CD4-positive, alpha-beta T cell treated with Interleukin-12 subunit alpha and Interleukin-12 subunit beta, for 1 hour (primary cell): ENCODE data around the gene CHN1.
A peak's percentile ranks its signal among the peaks of the same experiment; 100 is the strongest.

Source experiments
- DNase-seq: peaks from one replicate; pipeline ENCODE4 v3.0.0-alpha.2; 2020

The CHN1 gene, protein sequence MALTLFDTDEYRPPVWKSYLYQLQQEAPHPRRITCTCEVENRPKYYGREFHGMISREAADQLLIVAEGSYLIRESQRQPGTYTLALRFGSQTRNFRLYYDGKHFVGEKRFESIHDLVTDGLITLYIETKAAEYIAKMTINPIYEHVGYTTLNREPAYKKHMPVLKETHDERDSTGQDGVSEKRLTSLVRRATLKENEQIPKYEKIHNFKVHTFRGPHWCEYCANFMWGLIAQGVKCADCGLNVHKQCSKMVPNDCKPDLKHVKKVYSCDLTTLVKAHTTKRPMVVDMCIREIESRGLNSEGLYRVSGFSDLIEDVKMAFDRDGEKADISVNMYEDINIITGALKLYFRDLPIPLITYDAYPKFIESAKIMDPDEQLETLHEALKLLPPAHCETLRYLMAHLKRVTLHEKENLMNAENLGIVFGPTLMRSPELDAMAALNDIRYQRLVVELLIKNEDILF

DNA sequence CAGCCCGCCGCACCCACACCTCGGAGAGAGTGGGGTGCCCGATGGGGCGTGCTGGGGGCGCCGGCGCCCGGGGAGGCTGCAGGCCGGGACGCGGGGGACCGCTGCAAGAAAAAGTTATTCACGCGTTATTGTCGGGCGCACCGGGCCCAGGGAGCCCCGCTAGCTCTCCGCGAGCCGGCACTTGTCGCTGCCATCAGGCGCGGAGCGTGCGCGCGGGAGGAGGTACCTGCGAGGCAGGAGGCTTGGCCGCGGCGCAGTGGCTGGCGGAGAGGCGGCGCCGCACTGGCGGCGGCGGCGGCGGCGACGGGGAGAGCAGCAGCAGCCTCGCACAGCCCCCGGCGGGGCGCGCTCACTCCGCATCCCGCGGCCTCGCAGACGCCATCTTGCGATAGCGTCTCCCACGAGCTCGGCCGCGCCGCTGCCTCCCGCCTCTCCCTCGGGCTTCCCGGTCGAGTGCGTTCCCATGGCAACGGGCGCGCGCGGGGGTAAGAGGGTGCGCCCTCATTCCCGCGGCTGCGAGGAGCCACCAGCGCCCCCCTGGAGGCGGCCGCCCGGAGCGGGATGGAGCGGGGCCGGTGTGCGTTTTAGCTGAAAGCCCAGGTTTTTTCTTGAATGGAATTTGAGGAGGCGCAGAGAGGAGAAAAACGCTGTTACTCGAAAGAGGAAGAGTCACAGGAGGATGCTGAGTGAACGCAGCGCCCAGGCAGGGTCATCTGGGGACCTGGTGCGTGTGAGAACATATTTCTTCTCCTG is at the start of gene CHN1:
Gene CHN1 (minus strand): TSS at position 402 of the 753 bp plus-strand sequence. CDS start 469 bp downstream, outside the sequence.
- DNase-seq, result peak; percentile 67

DNA sequence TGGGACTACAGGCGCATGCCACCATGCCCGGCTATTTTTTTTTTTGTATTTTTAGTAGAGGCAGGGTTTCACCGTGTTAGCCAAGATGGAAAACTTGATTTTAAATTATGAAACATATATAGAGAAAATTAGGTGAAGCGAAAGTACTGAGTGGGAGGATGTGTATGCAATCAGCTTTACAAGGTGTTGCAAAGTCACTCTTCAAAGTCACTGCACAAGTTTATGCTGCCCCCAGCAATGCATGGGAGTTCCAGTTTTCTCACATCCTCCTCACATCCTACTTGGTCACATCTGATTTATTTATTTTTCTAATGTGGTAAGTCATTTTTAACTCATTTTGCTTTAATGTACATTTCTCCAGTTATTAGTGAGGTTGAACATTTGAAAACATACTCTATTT is 49.2 kb upstream of the CHN1 start:
- no peak for DNase-seq

DNA sequence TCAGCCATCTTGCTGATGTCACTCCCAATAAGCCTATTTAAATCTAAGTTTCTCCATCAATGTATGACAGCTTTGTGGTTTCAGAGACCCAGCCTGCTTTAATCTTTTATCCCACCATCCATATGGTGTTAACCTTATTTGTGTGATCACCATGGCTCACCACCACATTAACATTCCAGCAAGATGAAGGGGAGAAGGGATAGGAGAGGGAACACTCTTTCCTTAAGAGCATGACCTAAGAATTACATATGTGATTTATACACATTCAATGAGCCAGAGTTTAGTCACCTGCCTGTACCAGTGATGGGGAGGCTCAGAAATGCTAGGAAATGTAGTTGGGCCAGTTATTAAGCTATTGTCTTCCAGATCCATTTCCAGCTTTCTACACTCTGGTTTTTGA is 44.5 kb upstream of the CHN1 start:
- DNase-seq, result no peak

DNA sequence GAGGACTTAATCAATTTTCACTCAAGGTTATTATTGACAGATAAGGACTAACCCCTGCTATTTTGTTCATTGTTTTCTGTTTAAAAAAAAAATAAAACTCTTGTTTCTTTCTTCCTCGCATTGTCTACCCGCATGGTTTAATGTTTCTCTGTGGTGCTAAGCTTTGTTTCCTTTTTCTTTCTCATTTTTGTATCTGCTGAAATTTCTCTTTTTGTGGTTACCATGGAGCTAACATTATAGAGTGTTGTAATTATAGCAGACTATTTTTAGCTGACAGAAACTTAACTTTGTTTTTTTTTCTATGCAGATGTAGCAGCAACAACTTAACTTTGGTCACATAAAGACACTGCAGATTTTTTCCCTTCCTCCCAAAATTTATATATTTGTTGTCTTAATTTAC is 43.1 kb upstream of the CHN1 start:
- DNase-seq, result no peak

DNA sequence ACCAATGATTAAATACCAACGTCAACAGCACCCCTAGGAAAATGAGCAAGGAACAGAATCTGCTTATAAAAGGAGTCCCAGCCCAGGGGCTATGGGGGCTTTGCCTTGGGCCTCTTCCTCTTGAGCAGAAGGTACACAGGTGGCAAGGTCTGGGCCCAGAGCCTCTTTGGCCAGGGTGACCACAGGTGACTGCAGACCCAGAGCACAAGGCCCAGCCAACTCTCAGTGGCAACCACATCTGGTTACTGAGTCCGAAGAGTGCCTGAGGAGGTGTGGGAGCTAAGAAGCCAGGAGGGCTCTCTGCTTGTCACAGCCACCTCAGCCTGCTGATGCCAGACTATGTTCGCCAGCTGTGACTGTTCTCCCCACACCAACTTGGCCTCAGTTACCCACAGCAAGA is 34.3 kb upstream of the CHN1 start:
- DNase-seq, result no peak

DNA sequence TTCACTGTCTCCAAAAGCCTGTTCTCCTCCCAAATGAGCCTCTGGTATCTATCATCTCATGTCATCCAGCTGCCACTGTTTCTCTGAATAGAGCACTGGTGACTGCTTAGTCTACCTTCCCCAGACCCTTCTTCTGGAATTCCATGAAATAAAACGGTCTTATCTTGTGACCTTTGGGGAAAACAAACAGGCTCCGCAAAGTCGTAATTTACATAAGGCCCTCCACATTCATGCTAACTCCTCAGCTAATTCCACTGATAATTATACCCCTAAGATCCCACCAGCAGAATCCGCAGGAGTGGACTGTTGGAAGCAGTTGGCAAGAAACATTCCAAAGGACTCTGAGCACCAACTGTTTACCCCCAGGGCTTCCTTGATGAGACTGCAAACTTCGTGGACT is 33.9 kb upstream of the CHN1 start:
- no peak for DNase-seq

DNA sequence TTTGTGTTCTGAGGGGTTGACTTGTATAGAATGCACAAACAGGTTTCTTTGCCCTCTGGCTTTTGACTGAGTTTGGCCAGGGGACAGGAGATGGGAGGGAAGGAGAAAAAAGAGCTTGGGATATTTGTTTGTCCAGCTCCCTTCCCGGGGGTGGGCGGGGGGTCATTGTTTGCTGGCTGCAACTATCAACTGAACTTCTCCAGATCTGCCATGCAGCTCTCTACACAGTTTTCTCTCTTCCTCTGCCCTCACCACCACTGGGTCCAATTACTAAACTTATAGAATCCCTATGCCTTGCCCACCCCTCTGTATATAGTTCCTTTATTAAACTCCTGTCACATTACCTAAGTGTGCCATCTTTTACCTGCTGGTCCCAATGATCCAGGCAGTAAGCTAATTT is 32.8 kb upstream of the CHN1 start:
- DNase-seq, result no peak

DNA sequence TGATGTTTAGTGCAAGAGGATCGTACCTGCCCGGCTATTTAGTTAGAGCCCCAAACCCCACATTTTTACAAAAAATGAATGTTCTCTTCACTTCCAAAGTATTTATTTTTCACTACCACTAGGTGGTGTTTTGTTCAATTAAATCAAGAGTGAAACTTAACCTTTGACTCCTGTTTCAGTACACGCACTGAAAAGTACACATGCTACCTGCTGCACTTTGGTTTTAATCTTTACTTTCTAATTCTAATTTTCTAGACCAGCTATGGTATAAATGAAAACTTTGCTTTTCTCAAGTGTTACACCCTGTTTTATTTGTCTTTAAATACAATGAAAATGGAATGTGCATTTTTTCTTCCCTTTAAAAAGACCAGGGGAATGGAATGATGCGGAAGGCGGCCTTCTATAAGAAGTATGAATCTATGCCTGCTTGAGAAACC is 31.4 kb upstream of the CHN1 start:
- peak; percentile 36 for DNase-seq

DNA sequence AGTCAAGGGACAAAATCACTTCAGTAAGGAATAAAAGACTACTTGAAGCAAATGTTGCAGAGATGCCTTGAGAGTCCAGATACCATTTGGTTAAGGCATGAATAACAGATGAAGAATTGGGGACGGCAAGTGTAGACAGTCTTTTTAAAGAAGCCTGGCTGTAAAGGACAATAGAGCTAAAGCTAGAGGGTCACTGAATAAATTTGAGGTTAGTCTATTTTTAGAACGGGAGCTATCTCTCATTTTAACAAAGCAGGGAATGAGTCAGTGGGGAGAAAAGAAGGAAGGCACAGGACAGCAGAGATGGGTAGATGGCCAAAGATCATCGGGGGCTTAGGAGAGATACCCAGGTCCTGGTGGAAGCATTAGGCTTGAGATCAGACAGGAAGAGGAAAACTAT is 30.6 kb upstream of the CHN1 start:
- DNase-seq, result no peak

DNA sequence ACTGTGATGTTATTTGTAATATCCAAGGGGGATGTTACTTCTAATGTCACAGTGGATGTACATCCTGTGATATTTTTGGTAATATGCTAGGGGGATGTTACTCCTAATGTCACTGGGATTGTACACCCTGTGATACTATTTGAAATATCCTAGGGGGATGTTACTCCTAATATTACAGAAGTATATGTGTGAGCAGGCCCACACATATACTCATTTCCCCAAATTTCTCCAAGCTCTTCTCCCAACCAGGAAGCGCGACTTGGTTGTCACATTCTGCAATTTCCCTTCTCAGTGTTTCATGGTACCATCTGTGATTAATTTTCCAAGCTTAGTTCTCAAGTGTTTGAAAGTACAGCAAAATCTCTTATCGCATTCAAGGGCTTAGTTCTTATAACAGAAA is 29.5 kb upstream of the CHN1 start:
- DNase-seq, result no peak

DNA sequence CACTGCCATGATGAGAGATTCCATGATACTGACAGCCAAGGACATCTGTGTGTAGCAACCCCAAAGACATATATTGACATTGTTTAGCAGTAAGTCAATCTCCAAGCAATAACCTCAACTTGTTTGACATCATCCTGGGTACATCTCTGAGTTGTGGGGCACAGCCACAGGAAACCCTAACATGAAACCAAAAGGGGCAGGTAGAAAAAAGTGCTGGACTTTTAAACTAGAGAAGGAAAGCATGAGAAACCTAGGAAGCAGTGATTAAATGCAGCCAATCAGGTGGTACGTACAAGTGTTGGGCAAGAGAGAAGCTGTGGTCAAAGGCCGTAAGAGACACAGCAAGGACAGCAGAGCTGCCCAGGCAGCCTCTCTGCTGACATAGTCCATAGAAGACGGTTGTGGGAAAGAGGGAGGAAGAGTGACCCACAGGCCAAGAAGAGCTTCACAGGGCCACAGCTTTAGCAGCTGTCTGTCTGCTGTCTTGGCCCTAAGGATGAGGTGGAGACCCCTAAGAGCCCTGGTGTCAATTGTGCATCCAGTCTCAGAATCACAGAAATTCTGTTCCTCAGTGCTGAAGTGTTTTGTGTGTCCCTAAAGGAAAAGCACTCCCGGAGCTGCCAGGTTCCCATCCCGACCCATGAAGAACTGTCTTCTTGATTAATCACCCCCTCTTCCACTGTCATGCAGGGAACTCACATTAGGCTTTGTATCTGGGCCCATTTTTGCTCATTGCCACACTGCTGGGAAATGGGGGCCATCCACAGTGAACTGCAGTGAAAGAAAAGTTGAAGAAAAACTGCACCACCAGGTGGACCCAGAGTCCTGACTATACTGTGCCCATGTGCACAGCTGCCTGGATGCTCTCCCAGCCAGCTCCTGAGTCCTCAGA is 25.4 kb upstream of the CHN1 start:
- DNase-seq, result no peak

DNA sequence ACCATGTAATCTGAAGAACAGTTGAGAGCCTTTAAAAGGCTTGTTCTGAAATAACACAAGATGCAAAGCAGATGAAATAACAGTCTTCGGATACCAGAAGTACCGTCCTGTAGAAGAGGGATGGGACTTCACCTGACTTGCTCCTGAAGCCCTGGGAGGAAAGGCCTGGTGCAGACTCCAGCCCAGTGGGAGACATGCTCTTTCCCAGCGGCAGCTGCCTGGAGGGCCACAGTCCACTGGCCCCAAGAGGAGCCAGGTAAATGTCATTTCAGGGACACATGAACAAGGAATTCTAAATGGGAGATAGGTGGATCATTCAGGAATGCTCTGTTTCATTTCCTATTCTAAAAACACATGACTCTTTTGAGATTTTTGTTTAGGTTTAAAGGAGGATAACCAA is 22.6 kb upstream of the CHN1 start:
- DNase-seq, result no peak

DNA sequence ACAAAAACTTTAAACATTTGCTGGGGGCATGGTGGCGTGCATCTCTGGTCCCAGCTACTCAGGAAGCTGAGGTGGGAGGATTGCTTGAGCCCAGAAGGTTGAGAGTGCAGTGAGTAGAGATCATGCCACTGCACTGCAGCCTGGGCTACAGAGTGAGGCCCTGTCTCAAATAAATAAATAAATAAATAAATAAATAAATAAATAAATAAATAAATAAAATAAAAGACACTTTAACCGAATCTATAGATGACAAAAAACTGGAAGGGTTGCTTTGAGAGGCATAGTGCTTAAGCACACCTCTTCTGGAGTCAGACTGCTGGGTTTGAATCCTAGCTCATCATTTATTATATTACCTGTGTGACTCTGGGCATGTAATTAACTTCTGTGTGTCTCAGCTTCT is 21.2 kb upstream of the CHN1 start:
- DNase-seq, result no peak

DNA sequence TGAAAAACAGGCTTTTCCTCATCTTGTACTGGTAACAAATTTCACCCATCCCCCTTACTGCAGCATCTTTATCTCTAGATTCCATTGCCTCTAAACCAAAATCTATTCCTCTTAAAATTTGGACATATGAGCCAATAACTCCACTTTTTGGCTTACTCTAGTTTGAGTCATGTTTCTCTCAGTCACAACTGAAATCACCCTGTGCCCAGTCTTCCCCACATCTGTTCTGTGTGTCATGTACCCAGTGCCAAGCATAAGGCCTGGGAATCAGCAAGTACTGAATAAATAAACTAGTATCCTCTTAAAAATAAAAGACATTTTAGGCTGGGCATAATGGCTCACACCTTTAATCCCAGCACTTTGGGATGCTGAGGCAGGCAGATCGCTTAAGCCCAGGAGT is 20.8 kb upstream of the CHN1 start:
- no peak for DNase-seq

DNA sequence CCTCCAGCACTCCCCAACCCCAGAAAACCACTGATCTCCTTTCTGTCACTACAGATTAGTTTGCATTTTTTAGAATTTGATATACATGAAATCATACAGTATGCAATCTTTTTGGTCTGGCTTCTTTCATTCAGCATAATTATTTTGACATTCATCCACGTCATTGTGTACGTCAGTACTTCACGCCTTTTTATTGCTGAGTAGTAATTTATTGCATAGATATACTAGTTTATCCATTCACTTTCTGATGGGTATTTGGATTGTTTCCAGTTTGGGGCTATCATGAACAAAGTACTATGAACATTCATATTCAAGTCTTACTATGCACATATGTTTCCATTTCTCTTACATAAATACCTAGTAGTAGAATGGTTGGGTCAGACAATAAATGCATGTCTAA is 20.1 kb upstream of the CHN1 start:
- DNase-seq, result no peak

DNA sequence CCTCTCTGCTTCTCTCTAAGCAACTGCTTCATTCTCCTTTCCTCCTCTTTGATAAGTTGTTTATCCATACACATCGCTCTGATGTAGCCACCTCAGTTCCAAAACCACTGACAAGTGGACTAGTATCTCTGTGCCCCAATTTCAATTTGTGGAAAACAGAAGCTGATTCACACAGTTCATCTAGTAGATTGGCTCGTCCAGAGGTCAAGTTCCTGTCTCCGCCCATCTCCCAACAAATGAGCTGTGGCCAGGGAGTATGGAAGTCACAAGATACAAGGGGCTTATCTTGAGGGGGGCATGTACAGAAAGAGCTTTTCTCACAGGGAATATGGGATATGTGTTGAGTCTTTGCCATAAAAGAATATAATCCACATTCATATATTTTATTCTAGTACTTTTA is 17.7 kb upstream of the CHN1 start:
- DNase-seq, result no peak

DNA sequence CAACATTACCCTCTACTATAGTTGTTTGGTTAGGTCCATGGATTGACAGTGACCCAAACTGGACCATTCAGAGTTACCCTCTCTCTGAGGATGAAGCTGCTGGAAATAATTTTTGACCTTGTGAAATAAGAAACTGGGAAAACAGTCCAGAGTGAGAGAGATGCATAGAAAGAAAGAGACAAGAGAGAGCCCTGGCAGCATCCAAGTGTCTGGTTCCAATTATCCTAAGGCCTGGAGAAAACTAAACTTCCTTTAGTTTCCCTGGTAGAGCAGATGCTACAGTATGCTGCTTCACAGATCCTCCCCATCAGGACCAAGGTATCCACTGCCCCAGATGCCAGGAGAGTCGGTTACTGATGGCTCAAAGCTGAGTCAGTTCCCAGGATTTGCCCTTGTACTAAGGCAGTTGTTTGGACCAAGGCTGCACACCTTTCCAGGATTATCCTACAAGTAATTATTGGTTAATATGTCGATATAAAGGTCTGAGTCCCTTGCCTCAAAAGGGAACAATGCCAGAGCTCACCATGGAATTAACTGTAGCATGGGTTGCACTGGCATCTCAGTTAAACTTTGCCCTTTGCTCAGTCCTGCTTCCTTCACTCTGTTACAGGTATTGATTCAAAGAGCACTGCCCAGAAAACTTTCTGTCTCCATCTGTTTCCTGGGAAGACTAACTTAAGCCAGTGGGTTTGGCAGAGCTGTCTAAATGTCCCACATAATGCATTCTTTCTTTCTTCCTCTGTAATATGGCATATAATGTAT is 14.6 kb upstream of the CHN1 start:
- DNase-seq, result no peak

DNA sequence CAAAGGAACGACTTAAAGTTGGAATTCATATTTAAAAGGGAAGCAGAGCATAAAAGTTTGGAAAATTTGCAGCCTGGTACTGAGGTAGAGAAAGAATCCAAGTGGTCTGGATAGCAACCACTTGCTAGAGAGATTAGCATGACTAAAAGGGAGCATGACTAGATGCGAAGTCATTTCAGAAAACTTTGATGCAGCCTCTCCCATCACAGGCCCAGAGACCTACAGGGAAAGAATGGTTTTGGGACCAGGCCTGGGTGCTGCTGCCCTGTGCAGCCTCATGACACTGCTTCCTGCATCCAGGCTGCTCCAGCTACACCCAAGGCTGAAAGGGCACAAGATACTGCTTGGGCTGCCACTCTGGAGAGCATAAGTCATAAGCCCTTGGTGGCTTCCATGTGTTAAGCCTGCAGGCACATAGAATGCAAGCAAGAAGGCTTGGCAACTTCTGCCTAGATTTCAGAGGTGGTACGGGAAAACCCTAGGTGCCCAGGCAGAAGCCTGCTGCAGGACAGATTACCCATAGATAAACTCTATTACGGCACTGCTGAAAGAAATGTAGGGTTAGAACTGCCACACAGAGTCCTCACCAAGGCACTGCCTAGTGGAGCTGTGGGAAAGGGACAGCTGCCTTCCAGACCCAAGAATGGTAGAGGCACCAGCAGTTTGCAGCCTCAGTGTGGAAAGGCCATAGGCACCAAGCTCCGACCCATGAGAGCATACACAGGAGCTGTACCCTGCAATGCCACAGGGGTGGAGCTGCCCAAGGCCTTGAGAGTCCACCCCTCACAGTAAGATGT is 12.6 kb upstream of the CHN1 start:
- DNase-seq, result no peak

DNA sequence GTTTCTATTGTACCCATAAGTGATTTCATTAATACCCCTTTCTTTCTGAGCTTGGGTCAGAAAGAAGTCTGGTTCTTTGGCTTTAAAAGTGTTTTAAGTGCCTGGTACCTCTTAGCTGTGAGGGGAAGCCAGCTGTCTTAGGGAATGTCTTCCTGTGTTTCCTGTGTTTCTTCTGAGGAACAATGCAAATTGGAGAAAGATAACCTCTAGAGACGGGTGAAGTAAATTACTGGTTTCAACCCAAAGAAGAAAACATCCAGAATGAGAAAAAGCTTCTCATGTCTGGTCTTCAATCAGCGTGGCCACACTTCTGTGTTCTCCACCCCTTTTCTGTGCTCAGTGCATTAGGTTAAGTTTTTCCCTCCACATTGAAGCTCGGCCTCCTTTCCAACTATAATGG is 10.2 kb upstream of the CHN1 start:
- DNase-seq, result no peak

DNA sequence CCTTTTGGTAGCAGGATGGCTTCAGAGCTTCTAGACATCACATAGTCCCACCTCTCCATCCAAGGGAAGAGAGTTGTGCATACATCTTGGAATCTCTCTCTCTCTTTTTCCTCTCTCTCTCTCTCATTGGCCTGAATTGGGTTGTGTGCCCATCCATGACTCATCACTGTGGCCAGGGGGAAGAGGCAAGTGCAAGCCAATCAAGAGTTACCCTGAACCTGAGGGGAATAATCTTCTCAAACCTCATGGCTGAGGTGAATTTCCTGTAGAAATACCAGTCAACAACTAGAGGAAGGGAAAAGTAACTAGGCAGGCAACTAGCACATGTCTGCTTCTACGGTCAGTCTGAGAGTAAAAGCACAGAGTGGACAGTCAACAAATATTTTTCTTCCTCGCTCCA is 7.3 kb upstream of the CHN1 start:
- DNase-seq, result no peak

DNA sequence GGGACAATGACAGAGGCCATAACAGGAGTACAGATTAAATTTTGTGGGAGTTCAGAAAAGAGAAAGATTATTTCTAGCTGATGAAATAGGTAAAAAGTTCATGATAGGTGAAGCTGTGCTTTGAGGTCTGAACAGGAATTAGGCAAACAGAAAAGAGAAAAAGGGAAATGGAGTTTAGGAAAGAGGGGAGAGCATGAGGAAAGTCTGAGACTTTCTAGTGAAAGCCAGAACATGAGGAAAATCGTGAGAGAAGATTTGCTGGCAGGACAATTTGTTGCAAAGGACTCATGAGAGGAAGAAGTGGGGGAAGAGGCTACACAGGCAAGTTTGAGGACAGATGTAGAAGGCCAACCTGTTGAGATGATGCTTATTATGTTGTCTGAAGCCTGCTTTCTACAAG is 6.3 kb upstream of the CHN1 start:
- DNase-seq, result no peak

DNA sequence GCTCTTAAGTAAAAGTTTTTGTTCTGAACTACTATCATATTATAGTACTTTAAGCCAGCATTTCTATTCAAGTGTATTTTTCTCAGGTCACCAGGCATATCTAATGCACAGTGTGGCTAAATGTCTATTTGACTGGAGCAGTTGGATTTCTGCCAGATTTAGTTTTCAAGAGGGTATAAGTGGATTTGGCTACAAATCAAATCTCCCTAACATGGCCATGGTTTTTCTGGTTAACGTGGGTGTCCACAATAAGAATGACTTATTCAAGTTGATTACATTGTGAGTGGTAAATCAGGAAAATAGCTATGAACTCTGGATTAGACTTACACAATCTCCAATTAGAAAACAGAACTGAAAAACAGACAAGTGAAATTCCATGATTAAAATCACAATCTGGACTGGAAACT is 5.7 kb upstream of the CHN1 start:
- DNase-seq, result no peak
